Measurements from ENCODE around the gene MICALL1. TPM values are rescaled to one million over a fixed set of nuclear protein-coding genes. Genes with fewer than 3 reads are reported as not detected.
A peak's percentile ranks its signal among the peaks of the same experiment; 100 is the strongest.
"Not testable (repeated sequence)": the region's sequence is repeated elsewhere in the genome, so short reads cannot be mapped to it uniquely, and the experiment has no call there.

Gene MICALL1
- total and polyA plus RNA-seq, 2 of the 13 experiments (the other 11 are each of a cell fraction or from before 2014, with no cell fraction given): 7.6 to 10.6 TPM

DNA sequence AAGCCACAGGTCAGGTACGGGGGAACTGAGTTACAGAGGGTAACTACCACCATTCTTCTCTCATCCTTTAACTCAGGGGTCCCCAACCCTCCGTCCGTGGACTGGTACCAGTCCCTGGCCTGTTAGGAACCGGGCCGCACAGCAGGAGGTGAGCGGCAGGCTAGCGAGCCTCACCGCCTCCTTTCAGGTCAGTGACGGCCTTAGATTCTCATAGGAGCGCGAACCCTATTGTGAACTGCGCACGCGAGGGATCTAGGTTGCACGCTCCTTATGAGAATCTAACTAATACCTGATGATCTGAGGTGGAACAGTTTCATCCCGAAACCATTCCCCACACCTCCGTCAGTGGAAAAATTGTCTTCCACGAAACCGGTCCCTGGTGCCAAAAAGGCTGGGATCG lies 46.5 kb downstream of the MICALL1 start:
- Histone ChIP-seq H3K36me3 (replicated peaks in 1 of 2; ENCODE audit: control insufficient read depth in 1 of 2, insufficient read depth in 2 of 2, low read length in 2 of 2) (peaks cover 10 to 11% of the 10 kb centered on the region in 2 experiments), H3K79me2 (ENCODE audit: insufficient read depth, low read length) (peaks cover 27% of the 10 kb centered on the region), H3K9ac (ENCODE audit: insufficient read depth, low read depth, low read length) (peak overlapping the region; percentile 84; the same call in 1 of the 2 replicates), H3K4me2 (ENCODE audit: low read depth, low read length) (peak overlapping the region; percentile 97), H3K4me3 (replicated peaks in 1 of 3; ENCODE audit: insufficient read depth in 1 of 3, low read depth in 2 of 3, low read length in 3 of 3) (peak overlapping the region; percentile 75 to 98 (median 91)), H3K4me1 (ENCODE audit: insufficient read depth, low read length) (peaks cover 51% of the 10 kb centered on the region)
- FAIRE-seq; H2AFZ ChIP-seq (ENCODE audit: low read length); BruUV-seq (replicated peaks); H4K20me1 ChIP-seq (ENCODE audit: insufficient read depth, low read length); DNase-seq (ENCODE audit: low spot score); H3K9me3 ChIP-seq (ENCODE audit: low read length); POLR2A ChIA-PET; H3K27ac ChIP-seq (ENCODE audit: extremely low read length, insufficient read depth, low read length); intact Hi-C loops (cut with micrococcal nuclease; ENCODE audit: unreplicated experiment); H3K27me3 ChIP-seq (ENCODE audit: control insufficient read depth in 1 of 2, insufficient read depth in 2 of 2, low read length in 2 of 2); in situ Hi-C loops (cut with HindIII; ENCODE audit: extremely low pct_ligation_motif_present, low pct_unique_long_range_greater_than_20kb): not testable (repeated sequence)
- ATAC-seq: peak; percentile 56
- under 1% methylated on average over 12 of the region's 20 CpGs for WGBS (ENCODE audit: low lambda C conversion rate)
- CTCF ChIA-PET (ENCODE audit: low intra/inter-chr PET ratio, low total read pairs): interaction anchor here (1.2 kb wide), 1 partner anchor 19 kb away, joined by 3 read pairs; no protein-coding TSS in a partner anchor
- peak; percentile 96; the same call in 1 of the 2 replicates for TF ChIP-seq ZNF549 (CRISPR knock-in tag; IDR thresholded peaks at IDR 0.05)
- 0 out of 2 replicates have a peak, but pooled peaks have one; percentile 7 for TF ChIP-seq SRY (CRISPR knock-in tag; IDR thresholded peaks at IDR 0.05)
- TF ChIP-seq ZNF556 (CRISPR knock-in tag; IDR thresholded peaks at IDR 0.05; ENCODE audit: borderline replicate concordance): 0 out of 2 replicates have a peak, but pooled peaks have one; percentile 51
- 0 out of 2 replicates have a peak, but pooled peaks have one; percentile 10 for TF ChIP-seq ZFX (CRISPR knock-in tag; IDR thresholded peaks at IDR 0.05; ENCODE audit: low read depth)
- peak; percentile 71; the same call in 1 of the 2 replicates for TF ChIP-seq ZKSCAN5 (CRISPR knock-in tag; IDR thresholded peaks at IDR 0.05)
- peak; percentile 17; the same call in 1 of the 2 replicates for TF ChIP-seq ZFY (CRISPR knock-in tag; IDR thresholded peaks at IDR 0.05)

GRCh38 chr22:37953062-37953436 lies 47.0 kb downstream of the MICALL1 start:
- DNase-seq (ENCODE audit: low spot score) (no peak), FAIRE-seq (no peak), ATAC-seq (peak; percentile 64)
- in situ Hi-C loops (cut with HindIII; ENCODE audit: extremely low pct_ligation_motif_present, low pct_unique_long_range_greater_than_20kb): no loop called here
- BruUV-seq (replicated peaks): no TSS peak
- Histone ChIP-seq H3K9me3 (ENCODE audit: low read length) (no peaks in the 10 kb centered on the region), H3K36me3 (replicated peaks in 1 of 2; ENCODE audit: control insufficient read depth in 1 of 2, insufficient read depth in 2 of 2, low read length in 2 of 2) (peaks cover 12 to 15% of the 10 kb centered on the region in 2 experiments), H3K4me2 (ENCODE audit: low read depth, low read length) (peak overlapping the region; percentile 97), H3K9ac (ENCODE audit: insufficient read depth, low read depth, low read length) (peak overlapping the region; percentile 84; the same call in 1 of the 2 replicates), H3K4me3 (replicated peaks in 1 of 3; ENCODE audit: insufficient read depth in 1 of 3, low read depth in 2 of 3, low read length in 3 of 3) (peak overlapping the region; percentile 75 to 98 (median 91)), H3K27me3 (ENCODE audit: control insufficient read depth in 1 of 2, insufficient read depth in 2 of 2, low read length in 2 of 2) (no peaks in the 10 kb centered on the region; a peak in 1 of 5 replicates), H2AFZ (ENCODE audit: low read length) (no peak overlapping the region), H4K20me1 (ENCODE audit: insufficient read depth, low read length) (no peaks in the 10 kb centered on the region), H3K79me2 (ENCODE audit: insufficient read depth, low read length) (peaks cover 28% of the 10 kb centered on the region), H3K4me1 (ENCODE audit: insufficient read depth, low read length) (peaks cover 53% of the 10 kb centered on the region), H3K27ac (ENCODE audit: extremely low read length, insufficient read depth, low read length) (no peak overlapping the region)
- CTCF ChIA-PET (ENCODE audit: low intra/inter-chr PET ratio, low total read pairs): interaction anchor here (1.2 kb wide), 1 partner anchor 19 kb away, joined by 3 read pairs; no protein-coding TSS in a partner anchor
- intact Hi-C loops (cut with micrococcal nuclease; ENCODE audit: unreplicated experiment): no loop called here
- 0% methylated on average over 6 of the region's 13 CpGs for WGBS (ENCODE audit: low lambda C conversion rate)
- POLR2A ChIA-PET: interaction anchor here (0.8 to 3.5 kb wide), 11 partner anchors 9 to 148 kb away, joined by 3 to 19 read pairs (median 5); partner anchors contain the start of genes ANKRD54 and GCAT
- 0 out of 2 replicates have a peak, but pooled peaks have one; percentile 15 for TF ChIP-seq ZNF891 (CRISPR knock-in tag; IDR thresholded peaks at IDR 0.05)
- 0 out of 2 replicates have a peak, but pooled peaks have one; percentile 40 for TF ChIP-seq SP4 (CRISPR knock-in tag; IDR thresholded peaks at IDR 0.05)
- TF ChIP-seq ZNF230 (CRISPR knock-in tag; IDR thresholded peaks at IDR 0.05): 0 out of 2 replicates have a peak, but pooled peaks have one; percentile 17
- 0 out of 2 replicates have a peak, but pooled peaks have one; percentile 33 for TF ChIP-seq FOXC1 (CRISPR knock-in tag; IDR thresholded peaks at IDR 0.05; ENCODE audit: borderline replicate concordance)
- 0 out of 2 replicates have a peak, but pooled peaks have one; percentile 68 for TF ChIP-seq FOXO4 (CRISPR knock-in tag; conservative IDR thresholded peaks at IDR 0.05)
- TF ChIP-seq SSRP1 (CRISPR knock-in tag; IDR thresholded peaks at IDR 0.05): no peak
- TF ChIP-seq ZNF30 (CRISPR knock-in tag; IDR thresholded peaks at IDR 0.05): 0 out of 2 replicates have a peak, but pooled peaks have one; percentile 21
- 0 out of 2 replicates have a peak, but pooled peaks have one; percentile 51 for TF ChIP-seq NCOA1 (CRISPR knock-in tag; IDR thresholded peaks at IDR 0.05)
- peak; percentile 54; the same call in 1 of the 2 replicates for TF ChIP-seq ZNF296 (CRISPR knock-in tag; conservative IDR thresholded peaks at IDR 0.05)
- TF ChIP-seq, protein P1, sequence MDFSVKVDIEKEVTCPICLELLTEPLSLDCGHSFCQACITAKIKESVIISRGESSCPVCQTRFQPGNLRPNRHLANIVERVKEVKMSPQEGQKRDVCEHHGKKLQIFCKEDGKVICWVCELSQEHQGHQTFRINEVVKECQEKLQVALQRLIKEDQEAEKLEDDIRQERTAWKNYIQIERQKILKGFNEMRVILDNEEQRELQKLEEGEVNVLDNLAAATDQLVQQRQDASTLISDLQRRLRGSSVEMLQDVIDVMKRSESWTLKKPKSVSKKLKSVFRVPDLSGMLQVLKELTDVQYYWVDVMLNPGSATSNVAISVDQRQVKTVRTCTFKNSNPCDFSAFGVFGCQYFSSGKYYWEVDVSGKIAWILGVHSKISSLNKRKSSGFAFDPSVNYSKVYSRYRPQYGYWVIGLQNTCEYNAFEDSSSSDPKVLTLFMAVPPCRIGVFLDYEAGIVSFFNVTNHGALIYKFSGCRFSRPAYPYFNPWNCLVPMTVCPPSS (IDR thresholded peaks at IDR 0.05): no peak
